22Rv1 (cell line): ENCODE results near the gene UBE2E2.

ENCODE experiments used
- ZFX ChIP-seq: fragments of 450-650 bp; IDR thresholded peaks from 2 replicates; pipeline ENCODE4 v1.6.1; 2017; ENCODE audit warnings: antibody characterized with exemption, borderline replicate concordance
- TF ChIP-seq, protein P1 (sequence below): fragments of 450-650 bp; IDR thresholded peaks from 2 replicates; pipeline ENCODE4 v1.5.1; 2017; ENCODE audit warnings: mild to moderate bottlenecking

DNA sequence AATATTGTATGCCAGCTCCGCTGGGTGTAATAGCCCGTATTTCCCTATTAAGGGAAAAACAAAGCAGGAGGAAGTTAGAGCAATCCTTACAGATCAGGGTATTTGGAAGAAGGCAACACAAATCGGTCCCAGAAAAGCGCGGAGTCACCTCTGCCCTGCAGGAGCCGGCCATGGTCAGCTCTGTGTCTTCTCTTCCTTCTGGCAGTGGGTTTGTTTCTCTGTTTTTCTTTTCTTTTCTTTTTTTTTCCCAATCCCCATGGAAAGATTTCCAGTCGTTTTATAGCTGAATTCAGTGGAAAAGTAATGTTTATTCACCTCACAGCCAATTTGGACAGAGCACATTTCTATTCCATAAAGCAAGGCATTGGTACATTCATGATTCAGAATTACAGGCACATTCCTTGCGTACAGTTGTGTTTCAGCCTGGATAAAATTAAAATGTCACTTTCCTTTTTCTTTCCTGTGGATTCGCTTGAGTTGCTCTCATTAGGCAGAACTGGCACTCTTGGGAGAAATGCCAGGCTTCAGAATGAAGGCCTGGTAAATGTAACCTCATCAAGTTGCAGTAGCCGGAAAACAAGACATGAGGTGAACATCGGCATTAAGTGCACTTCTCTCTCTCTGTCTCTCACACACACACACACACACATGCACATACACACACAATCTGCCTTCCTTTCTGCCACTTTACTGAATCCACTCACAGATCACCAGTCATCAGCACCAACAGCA, 398.1 kb downstream of the UBE2E2 start:
- TF ChIP-seq, protein P1, sequence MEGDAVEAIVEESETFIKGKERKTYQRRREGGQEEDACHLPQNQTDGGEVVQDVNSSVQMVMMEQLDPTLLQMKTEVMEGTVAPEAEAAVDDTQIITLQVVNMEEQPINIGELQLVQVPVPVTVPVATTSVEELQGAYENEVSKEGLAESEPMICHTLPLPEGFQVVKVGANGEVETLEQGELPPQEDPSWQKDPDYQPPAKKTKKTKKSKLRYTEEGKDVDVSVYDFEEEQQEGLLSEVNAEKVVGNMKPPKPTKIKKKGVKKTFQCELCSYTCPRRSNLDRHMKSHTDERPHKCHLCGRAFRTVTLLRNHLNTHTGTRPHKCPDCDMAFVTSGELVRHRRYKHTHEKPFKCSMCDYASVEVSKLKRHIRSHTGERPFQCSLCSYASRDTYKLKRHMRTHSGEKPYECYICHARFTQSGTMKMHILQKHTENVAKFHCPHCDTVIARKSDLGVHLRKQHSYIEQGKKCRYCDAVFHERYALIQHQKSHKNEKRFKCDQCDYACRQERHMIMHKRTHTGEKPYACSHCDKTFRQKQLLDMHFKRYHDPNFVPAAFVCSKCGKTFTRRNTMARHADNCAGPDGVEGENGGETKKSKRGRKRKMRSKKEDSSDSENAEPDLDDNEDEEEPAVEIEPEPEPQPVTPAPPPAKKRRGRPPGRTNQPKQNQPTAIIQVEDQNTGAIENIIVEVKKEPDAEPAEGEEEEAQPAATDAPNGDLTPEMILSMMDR, result no peak
- TF ChIP-seq ZFX, result no peak
